GM12892 (cell line): ENCODE results near the gene ISOC2.

Experiments used
- POLR2A ChIP-seq: IDR thresholded peaks from 2 replicates; pipeline ENCODE4 v1.6.1; 2011; ENCODE audit warnings: low read depth, low read length, control low read depth
- POLR2AphosphoS5 ChIP-seq: IDR thresholded peaks from 2 replicates; pipeline ENCODE4 v1.6.1; 2011; ENCODE audit warnings: low read depth, low read length, control low read depth
- TAF1 ChIP-seq: IDR thresholded peaks from 2 replicates; pipeline ENCODE4 v1.6.1; 2011; ENCODE audit warnings: low read depth, mild to moderate bottlenecking, control low read depth, low read length, borderline replicate concordance

DNA sequence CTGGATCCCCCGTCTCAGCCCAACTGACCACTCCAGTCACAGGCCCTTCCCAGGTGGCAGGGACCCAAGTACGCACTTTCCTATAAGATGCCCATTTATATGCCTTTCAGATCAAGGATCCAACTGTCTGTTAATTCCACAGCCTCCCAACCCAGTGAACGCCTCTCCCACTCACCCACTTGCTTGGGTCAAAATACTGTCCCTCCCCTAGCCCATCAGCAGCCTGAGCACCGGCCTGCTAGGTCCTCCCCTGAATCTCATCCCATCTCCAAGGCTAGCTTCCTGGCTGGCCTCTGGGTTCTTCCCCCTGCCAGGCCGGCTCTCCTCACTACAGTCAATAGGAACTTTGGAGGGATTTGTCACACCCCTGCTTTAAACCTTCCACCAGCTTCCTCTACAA lies 55.8 kb downstream of the ISOC2 start:
- TF ChIP-seq POLR2A (no peak), POLR2AphosphoS5 (peak; percentile 32; the same call in 1 of the 2 replicates), TAF1 (no peak)
